ENCODE results near the gene LNPEP. TPM values are rescaled to one million over a fixed set of nuclear protein-coding genes. Genes with fewer than 3 reads are reported as not detected.

Gene LNPEP
- total and polyA plus RNA-seq, 2 donors from 2014 or later = 6.5 to 74.3 TPM

DNA sequence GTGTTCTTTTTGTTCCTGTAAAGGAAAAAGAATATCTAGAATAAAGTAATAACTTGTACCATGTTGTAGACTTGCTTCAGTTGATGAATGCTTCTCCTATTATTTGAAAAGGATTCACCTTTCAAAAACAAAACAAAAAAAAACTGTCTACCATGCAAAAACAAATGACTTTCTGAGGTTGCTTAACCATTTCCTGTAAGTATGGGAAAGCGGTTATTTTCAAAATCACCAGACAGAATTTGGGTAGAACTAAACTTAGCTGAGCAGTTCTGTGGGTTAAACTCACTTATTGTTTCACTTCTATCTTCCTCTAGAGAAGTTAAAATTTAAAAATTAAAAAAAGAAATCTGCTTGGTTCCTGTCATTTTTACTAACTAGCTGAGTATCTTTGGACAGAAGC lies 25.2 kb downstream of the LNPEP start:
- H3K36me3 ChIP-seq (ENCODE audit: control insufficient read depth in 2 of 3, insufficient read depth in 3 of 3, low read length in 3 of 3) = no peaks in the 10 kb centered on the region
- DNase-seq = no peak
- no peak overlapping the region for H3K27ac ChIP-seq (ENCODE audit: low read depth in 2 of 2, low read length in 2 of 2)
- H3K4me1 ChIP-seq (ENCODE audit: control insufficient read depth in 2 of 3, insufficient read depth in 2 of 3, low read depth in 1 of 3, low read length in 3 of 3) = peaks cover 0 to 11% (median 3%) of the 10 kb centered on the region in 3 donors
- FAIRE-seq = peak; percentile 73
- H3K9me3 ChIP-seq (ENCODE audit: control insufficient read depth in 2 of 3, insufficient read depth in 1 of 3, low read length in 3 of 3) = no peaks in the 10 kb centered on the region
- intact Hi-C loops (cut with DNase I) = no loop called here
- no peak overlapping the region for H3K9ac ChIP-seq (ENCODE audit: low read length in 3 of 3)
- no peaks in the 10 kb centered on the region for H3K27me3 ChIP-seq (ENCODE audit: control insufficient read depth, insufficient read depth, low read length)
- TF ChIP-seq, protein P1, sequence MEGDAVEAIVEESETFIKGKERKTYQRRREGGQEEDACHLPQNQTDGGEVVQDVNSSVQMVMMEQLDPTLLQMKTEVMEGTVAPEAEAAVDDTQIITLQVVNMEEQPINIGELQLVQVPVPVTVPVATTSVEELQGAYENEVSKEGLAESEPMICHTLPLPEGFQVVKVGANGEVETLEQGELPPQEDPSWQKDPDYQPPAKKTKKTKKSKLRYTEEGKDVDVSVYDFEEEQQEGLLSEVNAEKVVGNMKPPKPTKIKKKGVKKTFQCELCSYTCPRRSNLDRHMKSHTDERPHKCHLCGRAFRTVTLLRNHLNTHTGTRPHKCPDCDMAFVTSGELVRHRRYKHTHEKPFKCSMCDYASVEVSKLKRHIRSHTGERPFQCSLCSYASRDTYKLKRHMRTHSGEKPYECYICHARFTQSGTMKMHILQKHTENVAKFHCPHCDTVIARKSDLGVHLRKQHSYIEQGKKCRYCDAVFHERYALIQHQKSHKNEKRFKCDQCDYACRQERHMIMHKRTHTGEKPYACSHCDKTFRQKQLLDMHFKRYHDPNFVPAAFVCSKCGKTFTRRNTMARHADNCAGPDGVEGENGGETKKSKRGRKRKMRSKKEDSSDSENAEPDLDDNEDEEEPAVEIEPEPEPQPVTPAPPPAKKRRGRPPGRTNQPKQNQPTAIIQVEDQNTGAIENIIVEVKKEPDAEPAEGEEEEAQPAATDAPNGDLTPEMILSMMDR (IDR thresholded peaks at IDR 0.05; ENCODE audit: borderline replicate concordance, extremely low read depth, insufficient read depth) = no peak
- no peak overlapping the region for H3K4me3 ChIP-seq (ENCODE audit: low read length in 3 of 3)

DNA sequence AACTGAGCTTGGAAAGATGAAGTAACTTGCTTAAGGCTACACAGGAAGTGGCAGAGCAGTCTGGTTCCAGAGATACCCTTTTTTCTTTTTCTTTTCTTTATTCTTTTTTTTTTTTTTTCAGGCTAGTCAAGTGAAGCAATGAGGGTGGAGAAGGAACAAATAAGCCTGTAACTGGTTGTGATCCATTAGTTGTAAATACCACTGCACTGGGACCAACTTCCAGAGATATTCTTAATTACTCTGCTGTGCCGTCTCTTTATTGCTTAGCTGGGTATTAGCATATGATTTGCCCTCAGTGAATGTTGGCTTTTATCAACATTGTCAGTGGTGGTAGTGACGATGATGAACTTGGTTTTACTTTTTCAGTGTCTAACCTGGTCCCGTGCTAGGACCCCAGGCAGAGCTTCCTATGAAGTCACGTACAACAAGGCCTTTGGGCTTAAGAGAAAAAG lies 26.7 kb downstream of the LNPEP start:
- FAIRE-seq (no peak), DNase-seq (no peak)
- Histone ChIP-seq H3K9me3 (ENCODE audit: control insufficient read depth in 2 of 3, insufficient read depth in 1 of 3, low read length in 3 of 3) (no peaks in the 10 kb centered on the region), H3K27ac (ENCODE audit: low read depth in 2 of 2, low read length in 2 of 2) (no peak overlapping the region), H3K36me3 (ENCODE audit: control insufficient read depth in 2 of 3, insufficient read depth in 3 of 3, low read length in 3 of 3) (no peaks in the 10 kb centered on the region), H3K4me1 (ENCODE audit: control insufficient read depth in 2 of 3, insufficient read depth in 2 of 3, low read depth in 1 of 3, low read length in 3 of 3) (peaks cover 0 to 10% (median 3%) of the 10 kb centered on the region in 3 donors), H3K27me3 (ENCODE audit: control insufficient read depth, insufficient read depth, low read length) (no peaks in the 10 kb centered on the region), H3K9ac (ENCODE audit: low read length in 3 of 3) (no peak overlapping the region), H3K4me3 (ENCODE audit: low read length in 3 of 3) (no peak overlapping the region)
- intact Hi-C loops (cut with DNase I) = no loop called here
- TF ChIP-seq, protein P1 (IDR thresholded peaks at IDR 0.05; ENCODE audit: borderline replicate concordance, extremely low read depth, insufficient read depth) = no peak

DNA sequence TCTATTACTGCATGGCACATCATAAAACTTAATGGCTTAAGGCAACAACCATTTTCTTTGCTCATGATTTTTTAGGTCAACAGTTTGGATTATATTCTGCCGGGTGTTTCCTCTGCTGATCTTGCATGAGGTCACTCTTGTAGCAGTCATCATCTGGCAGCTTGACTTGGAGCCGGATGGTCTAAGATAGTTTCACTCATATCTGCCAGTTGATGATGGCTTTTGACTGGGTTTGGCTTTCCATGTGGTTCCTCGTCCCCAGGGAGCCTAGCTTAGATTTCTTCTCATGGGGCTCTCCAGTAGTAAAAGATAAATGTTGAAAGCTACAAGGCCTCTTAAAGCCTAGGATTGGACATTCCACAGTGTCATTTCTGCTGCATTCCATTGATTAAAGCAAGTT lies 27.4 kb downstream of the LNPEP start:
- Histone ChIP-seq H3K36me3 (ENCODE audit: control insufficient read depth in 2 of 3, insufficient read depth in 3 of 3, low read length in 3 of 3) (no peaks in the 10 kb centered on the region), H3K9me3 (ENCODE audit: control insufficient read depth in 2 of 3, insufficient read depth in 1 of 3, low read length in 3 of 3) (no peaks in the 10 kb centered on the region), H3K27ac (ENCODE audit: low read depth in 2 of 2, low read length in 2 of 2) (no peak overlapping the region), H3K27me3 (ENCODE audit: control insufficient read depth, insufficient read depth, low read length) (no peaks in the 10 kb centered on the region), H3K4me3 (ENCODE audit: low read length in 3 of 3) (no peak overlapping the region), H3K9ac (ENCODE audit: low read length in 3 of 3) (no peak overlapping the region), H3K4me1 (ENCODE audit: control insufficient read depth in 2 of 3, insufficient read depth in 2 of 3, low read depth in 1 of 3, low read length in 3 of 3) (peaks cover 0 to 6% (median 3%) of the 10 kb centered on the region in 3 donors)
- intact Hi-C loops (cut with DNase I) = no loop called here
- FAIRE-seq = no peak
- TF ChIP-seq, protein P1 (IDR thresholded peaks at IDR 0.05; ENCODE audit: borderline replicate concordance, extremely low read depth, insufficient read depth) = no peak
- peak in 1 of 5 donors; percentile 66 for DNase-seq

DNA sequence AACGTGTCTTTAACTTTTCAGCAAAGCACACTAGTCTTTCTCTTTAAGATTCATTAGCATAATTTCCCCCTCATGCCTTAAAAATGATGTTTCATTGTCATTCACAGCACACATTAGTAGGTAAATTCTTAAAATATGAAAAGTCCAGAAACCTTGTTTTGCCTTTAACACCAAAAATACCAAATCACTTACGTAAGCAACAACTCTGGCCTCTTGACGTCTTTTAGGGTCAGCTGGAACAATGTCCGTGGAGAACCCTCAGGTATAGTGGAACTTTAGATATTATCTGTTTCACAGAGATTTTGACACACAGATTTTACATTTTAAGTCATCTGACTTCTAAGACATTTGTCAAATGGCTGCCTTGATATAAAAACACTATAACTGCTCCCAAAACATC lies 30.9 kb downstream of the LNPEP start:
- Histone ChIP-seq H3K4me1 (ENCODE audit: control insufficient read depth in 2 of 3, insufficient read depth in 2 of 3, low read depth in 1 of 3, low read length in 3 of 3) (peaks cover 0 to 16% (median 5%) of the 10 kb centered on the region in 3 donors), H3K36me3 (ENCODE audit: control insufficient read depth in 2 of 3, insufficient read depth in 3 of 3, low read length in 3 of 3) (no peaks in the 10 kb centered on the region), H3K4me3 (ENCODE audit: low read length in 3 of 3) (no peak overlapping the region), H3K9ac (ENCODE audit: low read length in 3 of 3) (no peak overlapping the region), H3K9me3 (ENCODE audit: control insufficient read depth in 2 of 3, insufficient read depth in 1 of 3, low read length in 3 of 3) (no peaks in the 10 kb centered on the region), H3K27ac (ENCODE audit: low read depth in 2 of 2, low read length in 2 of 2) (no peak overlapping the region), H3K27me3 (ENCODE audit: control insufficient read depth, insufficient read depth, low read length) (no peaks in the 10 kb centered on the region)
- TF ChIP-seq, protein P1 (IDR thresholded peaks at IDR 0.05; ENCODE audit: borderline replicate concordance, extremely low read depth, insufficient read depth) = no peak
- no peak for FAIRE-seq
- no peak for DNase-seq
- intact Hi-C loops (cut with DNase I) = no loop called here
